Breast epithelium (tissue), 4 donors: ENCODE results near the gene SSC5D. TPM values are rescaled to one million over a fixed set of nuclear protein-coding genes. Genes with fewer than 3 reads are reported as not detected.
"Not testable (repeated sequence)": the region's sequence is repeated elsewhere in the genome, so short reads cannot be mapped to it uniquely, and the experiment has no call there.

ENCODE experiments used
- DNase-seq, 2 donors: peaks; one replicate each; pipeline ENCODE4 v3.0.0-alpha.2; 2019; ENCODE audit warnings: low spot score in 2 of 2
- H3K27ac ChIP-seq, 2 donors: fragments of 200-600 bp; sonication (generic) in 1 of 2; one replicate each; pipeline ENCODE4 v1.5.1; 2016 to 2019; ENCODE audit warnings: mild to moderate bottlenecking in 1 of 2
- H3K27me3 ChIP-seq, 2 donors: fragments of 200-600 bp; sonication (generic) in 1 of 2; one replicate each; pipeline versions ENCODE4 v1.5.1 to v1.6.0; 2017 to 2019; ENCODE audit warnings: control low read depth in 1 of 2, mild to moderate bottlenecking in 1 of 2
- H3K36me3 ChIP-seq: fragments of 200-600 bp; one replicate; pipeline ENCODE4 v1.5.1; 2019
- H3K4me1 ChIP-seq, 2 donors: fragments of 200-600 bp; sonication (generic); one replicate each; pipeline ENCODE4 v1.5.1; 2016 to 2019; ENCODE audit warnings: control low read depth in 1 of 2
- H3K4me3 ChIP-seq, 3 donors: fragments of 200-600 bp; sonication (generic); 1 replicate in 2 of 3; 2 replicates in 1 of 3; pipeline ENCODE4 v1.5.1; 2016 to 2019; ENCODE audit warnings: mild to moderate bottlenecking in 3 of 3, moderate library complexity in 2 of 3
- H3K9me3 ChIP-seq, 2 donors: fragments of 200-600 bp; sonication (generic) in 1 of 2; one replicate each; pipeline ENCODE4 v1.5.1; 2016 to 2019; ENCODE audit warnings: control low read depth in 1 of 2
- POLR2A ChIP-seq: fragments of 450-650 bp; IDR thresholded peaks from one replicate; pipeline ENCODE4 v1.6.1; 2016; ENCODE audit warnings: antibody characterized with exemption, mild to moderate bottlenecking, moderate library complexity
- POLR2AphosphoS5 ChIP-seq, 3 donors: sonication (generic); formaldehyde crosslinking; IDR thresholded peaks; one replicate each; pipeline ENCODE4 v1.6.1; 2017; ENCODE audit warnings: antibody characterized with exemption in 3 of 3
- intact Hi-C: fragments of 100-400 bp; cut with DNase I; formaldehyde crosslinking; loops from one replicate; pipeline ENCODE4 v1.15.1; 2023; ENCODE audit warnings: low total_unique reads
- total RNA-seq, 3 donors: library from RNA; depleted of rRNA; stranded (reverse); fragments of >200 nt; gene quantifications; one replicate each; pipeline ENCODE4 v1.1.0, GENCODE V29; 2016
- TF ChIP-seq, protein P1 (sequence below), 3 donors: fragments of 450-650 bp; IDR thresholded peaks; one replicate each; pipeline ENCODE4 v1.5.1; 2016 to 2017; ENCODE audit warnings: antibody characterized with exemption in 3 of 3, mild to moderate bottlenecking in 3 of 3, moderate library complexity in 3 of 3

The SSC5D gene
- total RNA-seq, 3 donors from 2014 or later = 3.6 to 7.2 (median 3.8) TPM

DNA sequence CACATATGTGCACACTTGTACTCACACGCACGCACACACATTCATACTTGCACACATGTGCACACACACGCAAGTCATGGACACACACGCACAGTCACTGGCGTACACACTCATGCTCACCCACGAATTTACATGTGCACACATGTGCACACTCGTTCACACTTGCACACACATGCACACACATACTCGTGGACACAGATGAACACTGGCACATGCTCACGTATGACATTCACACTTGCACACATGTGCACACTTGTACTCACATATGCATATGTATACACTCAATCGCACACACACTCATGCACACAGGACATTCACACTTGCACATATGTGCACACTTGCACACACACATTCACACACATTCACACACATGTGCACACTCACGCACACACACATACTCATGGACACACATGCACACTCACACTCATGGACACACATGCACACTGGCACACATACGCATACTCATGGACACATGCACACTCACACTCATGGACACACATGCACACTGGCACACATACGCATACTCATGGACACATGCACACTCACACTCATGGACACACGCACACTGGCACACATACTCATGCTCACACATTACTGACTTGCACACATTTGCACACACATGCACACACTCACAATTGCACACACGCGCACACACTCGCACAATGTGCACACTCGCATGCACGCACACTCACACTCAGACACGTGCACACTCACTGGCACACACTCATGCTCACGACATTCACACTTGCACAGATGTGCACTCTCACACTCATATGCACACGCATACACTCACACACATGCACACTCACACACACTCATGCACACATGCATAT lies 39.2 kb downstream of the SSC5D start:
- Histone ChIP-seq H3K36me3 (no peaks in the 10 kb centered on the region), H3K9me3 (no peaks in the 10 kb centered on the region), H3K4me1 (peaks cover 0 to 3% of the 10 kb centered on the region in 2 donors), H3K27ac (no peak overlapping the region), H3K4me3 (no peak overlapping the region), H3K27me3 (no peaks in the 10 kb centered on the region)
- intact Hi-C loops = no loop called here
- TF ChIP-seq POLR2AphosphoS5 (IDR thresholded peaks at IDR 0.05) (no peak), POLR2A (no peak)
- TF ChIP-seq, protein P1, sequence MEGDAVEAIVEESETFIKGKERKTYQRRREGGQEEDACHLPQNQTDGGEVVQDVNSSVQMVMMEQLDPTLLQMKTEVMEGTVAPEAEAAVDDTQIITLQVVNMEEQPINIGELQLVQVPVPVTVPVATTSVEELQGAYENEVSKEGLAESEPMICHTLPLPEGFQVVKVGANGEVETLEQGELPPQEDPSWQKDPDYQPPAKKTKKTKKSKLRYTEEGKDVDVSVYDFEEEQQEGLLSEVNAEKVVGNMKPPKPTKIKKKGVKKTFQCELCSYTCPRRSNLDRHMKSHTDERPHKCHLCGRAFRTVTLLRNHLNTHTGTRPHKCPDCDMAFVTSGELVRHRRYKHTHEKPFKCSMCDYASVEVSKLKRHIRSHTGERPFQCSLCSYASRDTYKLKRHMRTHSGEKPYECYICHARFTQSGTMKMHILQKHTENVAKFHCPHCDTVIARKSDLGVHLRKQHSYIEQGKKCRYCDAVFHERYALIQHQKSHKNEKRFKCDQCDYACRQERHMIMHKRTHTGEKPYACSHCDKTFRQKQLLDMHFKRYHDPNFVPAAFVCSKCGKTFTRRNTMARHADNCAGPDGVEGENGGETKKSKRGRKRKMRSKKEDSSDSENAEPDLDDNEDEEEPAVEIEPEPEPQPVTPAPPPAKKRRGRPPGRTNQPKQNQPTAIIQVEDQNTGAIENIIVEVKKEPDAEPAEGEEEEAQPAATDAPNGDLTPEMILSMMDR (IDR thresholded peaks at IDR 0.05) = no peak
- no peak for DNase-seq

DNA sequence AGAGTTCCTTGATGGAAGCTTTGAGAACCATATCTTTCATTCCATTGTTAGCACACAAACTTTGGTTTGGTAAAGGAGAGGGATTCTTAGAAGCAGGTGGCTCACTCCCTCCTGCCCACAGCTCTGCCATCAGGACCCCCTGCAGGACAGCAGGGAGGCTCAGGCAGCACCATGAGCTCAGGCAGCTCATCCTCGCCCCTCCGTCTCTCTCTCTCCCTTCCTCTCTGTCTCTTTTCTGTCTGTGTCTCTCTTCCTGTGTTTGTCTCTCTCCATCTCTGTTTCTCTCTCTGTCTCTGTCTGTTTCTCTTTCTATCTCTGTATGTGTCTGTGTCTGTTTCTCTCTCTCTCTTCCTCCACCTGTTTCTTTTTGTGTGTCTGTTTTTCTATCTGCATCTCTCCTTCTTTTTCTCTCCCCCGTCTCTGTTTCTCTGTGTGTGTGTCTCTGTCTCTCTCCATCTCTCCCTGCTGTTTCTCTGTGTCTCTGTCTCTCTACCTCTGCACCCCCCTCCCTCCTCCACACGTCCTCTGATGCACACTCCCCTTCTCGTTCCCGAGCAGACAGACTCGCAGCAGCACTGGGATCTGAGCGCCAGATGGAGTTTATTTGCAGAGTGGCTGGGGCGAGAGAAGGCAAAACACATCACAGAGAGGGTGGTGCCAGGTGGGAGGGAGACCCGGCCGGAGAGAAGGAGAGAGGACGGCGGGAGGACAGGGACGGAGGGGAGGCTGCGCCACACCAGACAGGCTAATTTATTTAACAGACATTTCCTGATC lies 40.0 kb downstream of the SSC5D start:
- H3K4me3 ChIP-seq = no peak overlapping the region
- no peak for TF ChIP-seq POLR2A
- TF ChIP-seq, protein P1 (IDR thresholded peaks at IDR 0.05) = no peak
- TF ChIP-seq POLR2AphosphoS5 (IDR thresholded peaks at IDR 0.05) = no peak
- H3K9me3 ChIP-seq = no peaks in the 10 kb centered on the region
- H3K27ac ChIP-seq = no peak overlapping the region
- DNase-seq = no peak
- no peaks in the 10 kb centered on the region for H3K36me3 ChIP-seq
- no peaks in the 10 kb centered on the region for H3K27me3 ChIP-seq
- intact Hi-C loops = no loop called here
- H3K4me1 ChIP-seq = peaks cover 0 to 3% of the 10 kb centered on the region in 2 donors

DNA sequence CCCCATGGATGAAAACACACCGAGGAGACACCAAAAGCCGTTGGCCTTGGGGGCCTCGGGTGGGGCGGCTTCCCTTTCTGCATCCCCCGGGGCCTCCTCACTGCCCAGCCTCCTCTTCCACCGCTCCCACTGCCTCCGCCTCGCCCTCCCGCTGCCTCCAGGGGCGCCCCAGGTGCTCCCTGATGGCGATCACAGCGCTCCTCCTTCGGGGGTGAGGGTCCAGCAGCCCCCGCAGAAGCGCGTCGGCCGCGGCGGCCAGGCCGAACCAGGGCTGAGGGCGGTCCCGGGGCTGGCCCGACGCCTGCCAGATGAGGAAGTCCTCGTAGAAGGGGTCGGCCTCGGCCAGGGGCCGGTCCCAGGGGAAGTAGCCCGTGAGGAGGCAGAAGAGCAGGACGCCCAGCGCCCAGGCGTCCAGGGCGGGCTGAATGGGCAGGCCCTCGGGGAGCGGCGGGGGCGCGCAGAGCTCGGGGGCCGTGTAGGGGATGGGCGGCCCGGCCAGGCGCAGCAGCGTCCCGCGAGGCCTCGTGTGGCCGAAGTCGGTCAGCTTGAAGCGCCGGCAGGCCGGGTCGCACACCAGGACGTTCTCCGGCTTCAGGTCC lies 41.5 kb downstream of the SSC5D start:
- Histone ChIP-seq H3K9me3 (no peaks in the 10 kb centered on the region), H3K27ac (no peak overlapping the region), H3K27me3 (no peaks in the 10 kb centered on the region), H3K4me1 (peaks cover 0 to 3% of the 10 kb centered on the region in 2 donors), H3K36me3 (no peaks in the 10 kb centered on the region), H3K4me3 (no peak overlapping the region)
- no peak for DNase-seq
- intact Hi-C loops = no loop called here
- no peak for TF ChIP-seq POLR2A
- TF ChIP-seq POLR2AphosphoS5 (IDR thresholded peaks at IDR 0.05) = no peak
- TF ChIP-seq, protein P1 (IDR thresholded peaks at IDR 0.05) = no peak

DNA sequence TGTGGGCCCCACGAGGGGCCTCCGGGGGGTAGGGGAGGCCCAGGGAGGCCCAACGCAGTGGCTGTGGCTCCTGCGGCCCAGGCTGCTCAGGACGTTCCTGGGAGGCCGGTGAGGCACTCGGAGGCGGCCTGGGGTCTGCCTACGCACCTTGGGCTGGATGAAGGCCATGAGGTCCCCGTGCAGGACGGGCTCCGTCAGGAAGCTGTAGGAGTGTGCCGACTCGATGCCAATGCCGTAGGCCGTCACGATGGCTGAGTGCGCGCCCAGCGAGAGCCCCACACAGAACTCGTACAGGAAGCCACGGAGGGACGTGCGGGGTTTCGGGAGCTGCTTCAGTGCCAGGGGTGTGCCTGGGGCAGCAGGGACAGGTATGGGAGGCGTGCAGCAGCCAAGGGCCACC lies 42.8 kb downstream of the SSC5D start:
- no peak overlapping the region for H3K4me3 ChIP-seq
- intact Hi-C loops = no loop called here
- no peaks in the 10 kb centered on the region for H3K27me3 ChIP-seq
- H3K27ac ChIP-seq = no peak overlapping the region
- no peak for DNase-seq
- no peaks in the 10 kb centered on the region for H3K36me3 ChIP-seq
- H3K9me3 ChIP-seq = no peaks in the 10 kb centered on the region
- TF ChIP-seq POLR2A (no peak), POLR2AphosphoS5 (IDR thresholded peaks at IDR 0.05) (no peak)
- TF ChIP-seq, protein P1 (IDR thresholded peaks at IDR 0.05) = no peak
- peaks cover 0 to 3% of the 10 kb centered on the region in 2 donors for H3K4me1 ChIP-seq

DNA sequence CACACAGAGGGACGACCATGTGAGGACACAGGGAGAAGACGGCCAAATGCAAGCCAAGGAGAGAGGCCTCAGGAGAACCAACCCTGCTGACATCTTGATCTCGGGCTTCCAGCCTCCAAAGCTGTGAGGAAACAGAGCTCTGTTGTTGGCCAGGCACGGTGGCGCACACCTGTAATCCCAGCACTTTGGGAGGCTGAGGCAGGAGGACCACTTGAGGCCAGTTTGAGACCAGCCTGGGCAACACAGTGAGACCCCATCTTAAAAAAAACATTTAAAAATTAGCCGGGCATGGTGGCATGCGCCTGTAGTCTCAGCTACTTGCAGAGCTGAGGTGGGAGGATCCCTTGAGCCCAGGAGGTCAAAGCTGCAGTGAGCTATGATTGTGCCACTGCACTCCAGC lies 46.0 kb downstream of the SSC5D start:
- DNase-seq, H3K36me3 ChIP-seq, H3K4me3 ChIP-seq, H3K9me3 ChIP-seq, intact Hi-C loops, H3K27me3 ChIP-seq, H3K4me1 ChIP-seq, H3K27ac ChIP-seq: not testable (repeated sequence)
